MCF 10A (cell line): ENCODE data around the gene SERPINA9. TPM values are rescaled to one million over a fixed set of nuclear protein-coding genes. Genes with fewer than 3 reads are reported as not detected.

Source experiments
- BruUV-seq: library from RNA; stranded (reverse); fragments of 400-500 nt; replicated peaks from 2 replicates; lab custom pipeline; 2021; lab: Mats Ljungman, UMichigan
- CTCF ChIA-PET: fragments of 300-600 bp; sonication (Branson Sonifier 250); formaldehyde crosslinking; extraction: SDS; loops from one replicate; lab custom pipeline; 2021; ENCODE audit warnings: antibody characterized with exemption, inconsistent platforms; lab: Yijun Ruan, JAX
- POLR2A ChIA-PET: fragments of 300-600, 350-650 bp; sonication (Branson Sonifier 250); formaldehyde crosslinking; extraction: SDS; loops from one replicate; lab custom pipeline; 2020; ENCODE audit warnings: antibody characterized with exemption, inconsistent platforms; lab: Yijun Ruan, JAX
- DNase-seq: peaks from one replicate; pipeline ENCODE4 v3.0.0-alpha.2; 2018; ENCODE audit not compliant: unreplicated experiment
- H3K27ac Mint-ChIP-seq: one replicate; pipeline ENCODE4 v1.8.0; 2022; ENCODE audit warnings: mild to moderate bottlenecking, low read depth, mixed read lengths; ENCODE audit not compliant: unreplicated experiment
- H3K27me3 Mint-ChIP-seq: one replicate; pipeline ENCODE4 v1.8.0; 2022; ENCODE audit warnings: mixed read lengths; ENCODE audit not compliant: insufficient read depth, unreplicated experiment
- H3K36me3 Mint-ChIP-seq: one replicate; pipeline ENCODE4 v1.8.0; 2022; ENCODE audit warnings: mild to moderate bottlenecking, moderate library complexity, mixed read lengths; ENCODE audit not compliant: insufficient read depth, unreplicated experiment
- H3K4me1 Mint-ChIP-seq: one replicate; pipeline ENCODE4 v1.8.0; 2022; ENCODE audit warnings: mixed read lengths; ENCODE audit not compliant: insufficient read depth, unreplicated experiment
- H3K4me3 Mint-ChIP-seq: one replicate; pipeline ENCODE4 v1.8.0; 2022; ENCODE audit warnings: mild to moderate bottlenecking, moderate library complexity, mixed read lengths; ENCODE audit not compliant: unreplicated experiment
- H3K9me3 Mint-ChIP-seq: one replicate; pipeline ENCODE4 v1.8.0; 2022; ENCODE audit warnings: mixed read lengths; ENCODE audit not compliant: unreplicated experiment
- intact Hi-C: fragments of 100-400 bp; cut with micrococcal nuclease; formaldehyde crosslinking; loops from 2 replicates; pipeline ENCODE4 v1.14.1; 2022
- total RNA-seq: library from RNA; stranded (reverse); gene quantifications from 2 replicates; pipeline ENCODE4 v1.2.3, GENCODE V29; 2022
- TF ChIP-seq, protein P1 (sequence below): fragments of 200-600 bp; IDR thresholded peaks from one replicate; pipeline ENCODE4 v1.8.0; 2022; ENCODE audit warnings: antibody characterized with exemption, mild to moderate bottlenecking; ENCODE audit not compliant: unreplicated experiment

The SERPINA9 gene
- total RNA-seq, 1 experiment from 2014 or later: not detected

DNA sequence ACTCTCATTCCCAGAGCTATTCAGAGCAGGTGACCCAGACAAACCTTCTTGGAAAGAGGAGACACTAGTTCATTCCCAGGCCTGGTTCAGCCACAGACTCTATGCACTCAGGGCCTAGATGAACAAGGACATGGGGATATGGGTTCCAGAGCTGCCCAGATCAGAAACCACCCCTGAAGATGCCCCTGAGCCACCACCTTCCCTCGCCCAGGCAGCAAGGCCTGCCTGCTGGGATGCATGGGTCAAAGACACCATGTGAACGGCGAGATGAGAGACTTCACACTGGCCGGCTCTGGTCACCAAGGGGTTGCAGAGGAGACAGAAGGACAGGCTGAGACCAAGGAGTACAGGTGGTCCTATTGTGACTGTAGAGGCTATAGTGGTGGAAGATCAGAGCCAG, 29.2 kb upstream of the SERPINA9 start:
- Mint-ChIP-seq H3K27ac (no peak overlapping the region), H3K27me3 (no peaks in the 10 kb centered on the region), H3K4me3 (no peak overlapping the region), H3K36me3 (no peaks in the 10 kb centered on the region), H3K9me3 (no peaks in the 10 kb centered on the region), H3K4me1 (no peaks in the 10 kb centered on the region)
- ChIA-PET CTCF (no interaction called here), POLR2A (no interaction called here)
- no peak for DNase-seq
- no TSS peak for BruUV-seq
- intact Hi-C loops: no loop called here
- TF ChIP-seq, protein P1, sequence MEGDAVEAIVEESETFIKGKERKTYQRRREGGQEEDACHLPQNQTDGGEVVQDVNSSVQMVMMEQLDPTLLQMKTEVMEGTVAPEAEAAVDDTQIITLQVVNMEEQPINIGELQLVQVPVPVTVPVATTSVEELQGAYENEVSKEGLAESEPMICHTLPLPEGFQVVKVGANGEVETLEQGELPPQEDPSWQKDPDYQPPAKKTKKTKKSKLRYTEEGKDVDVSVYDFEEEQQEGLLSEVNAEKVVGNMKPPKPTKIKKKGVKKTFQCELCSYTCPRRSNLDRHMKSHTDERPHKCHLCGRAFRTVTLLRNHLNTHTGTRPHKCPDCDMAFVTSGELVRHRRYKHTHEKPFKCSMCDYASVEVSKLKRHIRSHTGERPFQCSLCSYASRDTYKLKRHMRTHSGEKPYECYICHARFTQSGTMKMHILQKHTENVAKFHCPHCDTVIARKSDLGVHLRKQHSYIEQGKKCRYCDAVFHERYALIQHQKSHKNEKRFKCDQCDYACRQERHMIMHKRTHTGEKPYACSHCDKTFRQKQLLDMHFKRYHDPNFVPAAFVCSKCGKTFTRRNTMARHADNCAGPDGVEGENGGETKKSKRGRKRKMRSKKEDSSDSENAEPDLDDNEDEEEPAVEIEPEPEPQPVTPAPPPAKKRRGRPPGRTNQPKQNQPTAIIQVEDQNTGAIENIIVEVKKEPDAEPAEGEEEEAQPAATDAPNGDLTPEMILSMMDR: no peak

DNA sequence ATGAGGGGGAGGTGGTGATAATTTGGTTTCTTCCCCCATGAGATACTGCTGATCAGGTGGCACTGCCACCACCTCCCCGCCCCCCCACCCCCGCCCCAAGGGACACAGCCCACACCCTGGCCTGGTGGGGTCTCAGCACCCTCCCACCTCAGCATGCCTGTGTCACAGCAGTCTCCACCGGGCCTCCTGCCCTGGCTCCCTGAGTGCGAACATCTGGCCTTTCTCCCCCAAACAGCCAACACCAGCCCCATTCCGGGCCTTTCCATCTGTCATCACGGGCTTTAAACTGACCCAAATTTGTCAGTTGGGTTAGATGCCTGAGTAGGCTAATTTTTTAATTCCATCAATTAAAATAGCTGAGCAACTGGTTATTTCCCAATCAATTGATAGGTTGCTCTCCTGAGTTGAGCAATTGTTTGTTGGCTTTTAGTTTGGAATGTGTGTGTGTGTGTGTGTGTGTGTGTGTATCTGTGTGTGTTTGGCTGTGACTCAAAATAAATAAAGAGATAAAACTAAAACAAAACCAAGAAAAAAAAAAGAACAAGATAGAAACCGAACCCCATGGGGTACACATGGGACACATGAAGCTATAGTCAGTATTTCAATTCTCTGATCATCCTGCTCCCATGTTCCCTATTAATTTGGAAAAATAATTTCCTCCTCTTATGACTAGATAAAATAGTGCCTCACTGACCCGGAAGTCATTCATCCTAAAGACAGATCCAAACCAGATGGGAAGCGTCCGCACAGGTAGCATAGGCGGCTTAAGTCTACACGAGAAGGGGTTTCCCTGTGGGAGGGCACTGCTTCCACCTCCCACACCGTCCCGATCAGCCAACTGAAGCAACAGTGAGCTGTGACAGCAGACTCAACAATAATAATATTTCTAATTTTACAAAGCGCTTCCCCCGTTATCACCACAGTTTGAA, 25.9 kb upstream of the SERPINA9 start:
- POLR2A ChIA-PET: no interaction called here
- Mint-ChIP-seq H3K36me3 (no peaks in the 10 kb centered on the region), H3K9me3 (no peaks in the 10 kb centered on the region), H3K4me3 (no peak overlapping the region), H3K4me1 (no peaks in the 10 kb centered on the region), H3K27ac (no peak overlapping the region), H3K27me3 (no peaks in the 10 kb centered on the region)
- TF ChIP-seq, protein P1: no peak
- BruUV-seq: no TSS peak
- intact Hi-C loops: no loop called here
- DNase-seq: no peak
- CTCF ChIA-PET: interaction anchor here (2.6 kb wide), 1 partner anchor 16 kb away, joined by 6 read pairs; no protein-coding TSS in a partner anchor

DNA sequence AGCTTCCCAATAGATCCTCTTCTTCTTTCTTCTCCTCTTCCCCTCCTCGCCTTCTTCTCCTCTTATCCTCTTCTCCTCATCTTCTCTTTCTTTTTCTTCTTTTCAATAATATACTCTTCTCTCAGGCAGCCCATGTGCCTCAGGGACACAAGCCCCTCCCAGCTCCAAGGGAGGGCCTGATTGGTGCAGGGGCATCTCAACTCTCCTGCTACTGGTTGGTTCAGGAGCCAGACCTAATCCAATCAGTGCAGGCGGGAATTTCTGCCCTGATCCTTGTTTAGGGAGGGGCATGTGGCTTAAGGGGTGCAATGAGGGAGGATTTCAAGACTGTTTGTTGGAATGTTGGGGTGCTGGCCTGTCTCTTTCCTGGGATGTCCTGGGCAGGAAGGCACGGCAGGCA, 24.3 kb upstream of the SERPINA9 start:
- H3K4me3 Mint-ChIP-seq: no peak overlapping the region
- H3K4me1 Mint-ChIP-seq: no peaks in the 10 kb centered on the region
- TF ChIP-seq, protein P1: no peak
- ChIA-PET CTCF (interaction anchor here (0.7 kb wide), 1 partner anchor 49 kb away, joined by 3 read pairs; no protein-coding TSS in a partner anchor), POLR2A (no interaction called here)
- no peak for DNase-seq
- no peak overlapping the region for H3K27ac Mint-ChIP-seq
- no TSS peak for BruUV-seq
- no peaks in the 10 kb centered on the region for H3K36me3 Mint-ChIP-seq
- intact Hi-C loops: no loop called here
- no peaks in the 10 kb centered on the region for H3K9me3 Mint-ChIP-seq
- H3K27me3 Mint-ChIP-seq: peaks cover 13% of the 10 kb centered on the region

DNA sequence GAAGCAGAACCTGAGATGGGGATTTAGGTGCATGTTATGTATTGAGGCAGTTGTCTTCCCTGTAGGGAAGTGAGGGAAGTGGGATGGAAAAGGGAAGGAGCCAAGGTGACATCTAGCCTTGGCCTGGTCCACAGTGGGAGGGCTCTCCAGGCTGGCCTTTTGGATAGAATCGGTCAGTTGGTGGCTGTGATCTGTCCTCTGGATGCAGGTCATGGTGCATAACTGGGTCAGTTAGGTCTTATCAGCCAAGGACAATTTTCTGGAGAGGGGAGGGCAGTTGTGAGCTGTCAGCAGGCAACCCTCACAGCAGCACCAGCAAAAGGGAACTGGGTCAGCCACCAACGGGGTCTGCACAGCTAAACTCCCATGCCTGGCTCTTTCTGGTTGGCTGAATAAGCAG, 23.7 kb upstream of the SERPINA9 start:
- Mint-ChIP-seq H3K4me3 (no peak overlapping the region), H3K27me3 (peaks cover 13% of the 10 kb centered on the region), H3K9me3 (no peaks in the 10 kb centered on the region), H3K36me3 (no peaks in the 10 kb centered on the region), H3K27ac (no peak overlapping the region), H3K4me1 (no peaks in the 10 kb centered on the region)
- BruUV-seq: no TSS peak
- TF ChIP-seq, protein P1: no peak
- DNase-seq: no peak
- CTCF ChIA-PET: interaction anchor here (0.6 to 0.7 kb wide), 2 partner anchors 49 to 113 kb away, joined by 3 to 4 read pairs; partner anchors contain the start of gene SERPINA3
- POLR2A ChIA-PET: no interaction called here
- intact Hi-C loops: no loop called here
